AG04450 (cell line): Measurements from ENCODE around the gene ASIC1. TPM values are rescaled to one million over a fixed set of nuclear protein-coding genes. Genes with fewer than 3 reads are reported as not detected.
A peak's percentile ranks its signal among the peaks of the same experiment; 100 is the strongest.

ENCODE experiments used
- CTCF ChIA-PET: fragments of 300-600, 350-600 bp; formaldehyde crosslinking; extraction: SDS; loops from one replicate; lab custom pipeline; 2022; ENCODE audit warnings: antibody characterized with exemption, inconsistent platforms; lab: Charles Lee
- POLR2A ChIA-PET: fragments of 350-600 bp; formaldehyde crosslinking; extraction: SDS; loops from one replicate; lab custom pipeline; 2021; ENCODE audit warnings: antibody characterized with exemption, inconsistent platforms; lab: Yijun Ruan, JAX
- DNase-seq: peaks from one replicate; pipeline ENCODE4 v3.0.0-alpha.2; 2011; ENCODE audit warnings: low read depth, low spot score
- H3K27ac ChIP-seq: one replicate; pipeline ENCODE4 v1.5.1; 2012; ENCODE audit warnings: low read depth, low read length, control low read depth
- H3K27me3 ChIP-seq: one replicate; pipeline ENCODE4 v1.6.0; 2012; ENCODE audit warnings: low read length; ENCODE audit not compliant: control insufficient read depth, insufficient read depth
- H3K4me3 ChIP-seq: 2 replicates; pipeline ENCODE4 v1.5.1; 2011; ENCODE audit warnings: mild to moderate bottlenecking, low read depth, low read length, control low read depth
- H3K9me3 ChIP-seq: 2 replicates; pipeline ENCODE4 v1.5.1; 2012; ENCODE audit warnings: low read length; ENCODE audit not compliant: control insufficient read depth, insufficient read depth
- polyA plus RNA-seq: library from polyadenylated mRNA; depleted of rRNA; stranded (reverse); fragments of >200 nt; gene quantifications from 2 replicates; pipeline ENCODE4 v1.2.3, GENCODE V29; 2011
- TF ChIP-seq, protein P1 (sequence below): IDR thresholded peaks from 2 replicates; pipeline ENCODE4 v1.5.1; 2011; ENCODE audit warnings: low read depth, low read length, control low read depth, inconsistent platforms

ASIC1 gene
- polyA plus RNA-seq, 1 experiment = 9.9 TPM

DNA sequence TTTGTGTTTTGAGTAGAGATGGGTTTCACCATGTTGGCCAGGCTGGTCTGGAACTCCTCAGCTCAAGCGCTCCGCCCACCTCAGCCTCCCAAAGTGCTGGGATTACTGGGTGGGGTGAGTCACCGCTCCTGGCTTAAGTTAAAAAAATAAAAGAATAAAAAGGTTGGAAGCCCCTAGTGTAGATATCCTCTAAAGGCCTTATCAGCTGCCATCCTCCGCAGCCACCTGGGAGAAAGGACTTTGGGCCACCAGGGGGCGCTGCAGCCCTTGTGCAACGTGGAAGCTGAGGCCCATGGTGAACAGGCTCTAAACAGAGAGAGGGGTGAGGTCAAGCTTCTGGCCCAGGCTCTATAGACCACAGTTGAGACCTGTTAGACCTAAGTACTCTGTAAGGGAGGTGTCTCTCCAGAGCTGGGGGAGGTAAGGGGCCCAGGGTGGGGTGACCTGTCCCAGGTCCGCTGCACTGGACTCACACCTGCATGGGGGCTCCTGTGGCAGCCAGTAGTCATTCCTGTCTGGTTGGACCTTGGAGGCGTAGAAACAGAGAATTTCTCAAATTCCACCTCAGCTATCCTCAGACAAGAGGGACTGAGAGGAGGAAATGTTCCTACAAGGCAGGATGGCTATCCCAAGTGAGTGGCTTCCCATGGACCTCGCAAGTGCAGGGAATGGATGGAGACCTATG is 18.1 kb upstream of the ASIC1 start:
- H3K27ac ChIP-seq = no peak overlapping the region
- no peak overlapping the region for H3K4me3 ChIP-seq
- CTCF ChIA-PET = interaction anchor here (0.6 to 4.8 kb wide), 30 partner anchors 10 to 298 kb away, joined by 3 to 37 read pairs (median 6); partner anchors contain the start of gene RACGAP1
- H3K9me3 ChIP-seq = no peaks in the 10 kb centered on the region
- peak; percentile 62 for DNase-seq
- POLR2A ChIA-PET = interaction anchor here (0.6 to 1.5 kb wide), 3 partner anchors 8 to 15 kb away, joined by 3 to 5 read pairs (median 3); partner anchors contain the start of gene RACGAP1
- TF ChIP-seq, protein P1, sequence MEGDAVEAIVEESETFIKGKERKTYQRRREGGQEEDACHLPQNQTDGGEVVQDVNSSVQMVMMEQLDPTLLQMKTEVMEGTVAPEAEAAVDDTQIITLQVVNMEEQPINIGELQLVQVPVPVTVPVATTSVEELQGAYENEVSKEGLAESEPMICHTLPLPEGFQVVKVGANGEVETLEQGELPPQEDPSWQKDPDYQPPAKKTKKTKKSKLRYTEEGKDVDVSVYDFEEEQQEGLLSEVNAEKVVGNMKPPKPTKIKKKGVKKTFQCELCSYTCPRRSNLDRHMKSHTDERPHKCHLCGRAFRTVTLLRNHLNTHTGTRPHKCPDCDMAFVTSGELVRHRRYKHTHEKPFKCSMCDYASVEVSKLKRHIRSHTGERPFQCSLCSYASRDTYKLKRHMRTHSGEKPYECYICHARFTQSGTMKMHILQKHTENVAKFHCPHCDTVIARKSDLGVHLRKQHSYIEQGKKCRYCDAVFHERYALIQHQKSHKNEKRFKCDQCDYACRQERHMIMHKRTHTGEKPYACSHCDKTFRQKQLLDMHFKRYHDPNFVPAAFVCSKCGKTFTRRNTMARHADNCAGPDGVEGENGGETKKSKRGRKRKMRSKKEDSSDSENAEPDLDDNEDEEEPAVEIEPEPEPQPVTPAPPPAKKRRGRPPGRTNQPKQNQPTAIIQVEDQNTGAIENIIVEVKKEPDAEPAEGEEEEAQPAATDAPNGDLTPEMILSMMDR = peak; percentile 88
- no peaks in the 10 kb centered on the region for H3K27me3 ChIP-seq

- DNase-seq = no peak
- Histone ChIP-seq H3K9me3 (no peaks in the 10 kb centered on the region), H3K27me3 (no peaks in the 10 kb centered on the region), H3K4me3 (no peak overlapping the region), H3K27ac (no peak overlapping the region)
- POLR2A ChIA-PET = no interaction called here
- CTCF ChIA-PET = interaction anchor here (2.0 to 4.8 kb wide), 4 partner anchors 8 to 48 kb away, joined by 6 to 37 read pairs (median 20); no protein-coding TSS in a partner anchor
- TF ChIP-seq, protein P1 = no peak
Observed at GRCh38 chr12:50040657-50041056, 16.7 kb upstream of the ASIC1 start.

DNA sequence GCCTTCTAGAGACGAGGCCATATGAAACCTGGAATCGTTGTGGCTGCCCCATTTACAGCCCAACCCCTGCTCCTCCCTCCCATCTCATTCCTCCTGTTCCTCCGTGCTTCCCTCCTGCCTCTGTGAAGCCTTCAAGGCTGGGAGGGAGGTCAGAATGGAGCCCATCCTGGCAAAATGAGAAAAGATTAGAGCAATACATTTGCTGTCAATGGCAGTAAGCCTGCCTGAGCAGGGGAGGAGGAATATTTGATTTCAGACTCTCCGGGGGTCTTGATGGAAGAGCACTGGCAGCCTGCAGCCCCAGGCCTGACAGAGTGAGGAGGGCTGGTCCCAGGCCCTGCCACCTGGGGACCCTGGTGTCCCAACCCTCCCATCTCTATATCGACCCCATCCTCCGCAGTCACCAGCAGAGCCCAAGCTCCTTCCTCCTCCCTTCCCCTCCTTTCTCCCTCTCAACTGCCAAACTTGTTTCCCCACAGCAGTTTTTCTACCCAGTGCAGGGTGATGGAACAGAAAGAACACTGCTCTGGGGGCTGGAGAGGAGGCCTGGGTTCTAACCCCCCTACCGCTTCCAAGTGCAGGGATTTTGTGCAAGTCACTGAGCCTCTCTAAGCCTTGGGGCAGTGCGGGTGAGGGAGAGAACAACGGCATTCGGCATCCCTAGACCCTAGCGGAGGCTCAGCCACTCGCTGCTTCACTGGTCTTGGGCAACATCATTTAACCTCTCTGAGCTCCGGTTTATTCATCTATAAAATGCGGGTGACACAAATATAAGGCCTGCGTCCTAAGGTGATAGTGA is 16.1 kb upstream of the ASIC1 start:
- Histone ChIP-seq H3K27me3 (no peaks in the 10 kb centered on the region), H3K27ac (no peak overlapping the region), H3K9me3 (no peaks in the 10 kb centered on the region), H3K4me3 (no peak overlapping the region)
- ChIA-PET CTCF (interaction anchor here (3.9 to 4.8 kb wide), 2 partner anchors 8 to 14 kb away, joined by 32 to 37 read pairs; no protein-coding TSS in a partner anchor), POLR2A (no interaction called here)
- DNase-seq = no peak
- TF ChIP-seq, protein P1 = no peak

DNA sequence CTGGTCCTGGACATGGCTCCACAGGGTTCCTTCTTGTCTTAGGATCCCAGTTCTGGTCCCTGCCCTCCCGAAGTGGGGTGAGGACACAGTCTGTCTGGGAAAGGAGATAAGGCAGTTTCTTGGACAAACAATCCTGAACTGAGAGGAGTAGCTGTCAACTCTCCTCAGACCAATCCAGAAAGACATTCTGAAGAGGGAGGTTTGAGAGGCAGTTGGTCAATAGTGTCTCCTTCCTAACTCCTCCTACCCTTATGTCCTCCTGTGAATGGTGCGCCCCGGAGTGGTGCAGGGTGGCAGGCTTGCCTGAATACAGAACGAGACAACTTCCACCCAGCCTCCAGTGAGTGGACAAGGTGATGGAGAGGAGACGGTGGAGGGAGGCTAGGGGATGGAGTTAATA is 15.4 kb upstream of the ASIC1 start:
- Histone ChIP-seq H3K9me3 (no peaks in the 10 kb centered on the region), H3K27me3 (peaks cover under 1% of the 10 kb centered on the region), H3K27ac (no peak overlapping the region), H3K4me3 (no peak overlapping the region)
- ChIA-PET CTCF (interaction anchor here (1.0 kb wide), 1 partner anchor 13 kb away, joined by 3 read pairs; no protein-coding TSS in a partner anchor), POLR2A (interaction anchor here (0.8 kb wide), 1 partner anchor 24 kb away, joined by 3 read pairs; no protein-coding TSS in a partner anchor)
- TF ChIP-seq, protein P1 = no peak
- DNase-seq = no peak
